HUDEP-2 (cell line): Measurements from ENCODE around the gene SPNS3.
A peak's percentile ranks its signal among the peaks of the same experiment; 100 is the strongest.

Experiments used
- DNase-seq, 76 experiments: peaks; one replicate each; lab custom pipeline; 2025; ENCODE audit not compliant: unreplicated experiment in 76 of 76; lab: John Stamatoyannopoulos, UW

The SPNS3 gene

DNA sequence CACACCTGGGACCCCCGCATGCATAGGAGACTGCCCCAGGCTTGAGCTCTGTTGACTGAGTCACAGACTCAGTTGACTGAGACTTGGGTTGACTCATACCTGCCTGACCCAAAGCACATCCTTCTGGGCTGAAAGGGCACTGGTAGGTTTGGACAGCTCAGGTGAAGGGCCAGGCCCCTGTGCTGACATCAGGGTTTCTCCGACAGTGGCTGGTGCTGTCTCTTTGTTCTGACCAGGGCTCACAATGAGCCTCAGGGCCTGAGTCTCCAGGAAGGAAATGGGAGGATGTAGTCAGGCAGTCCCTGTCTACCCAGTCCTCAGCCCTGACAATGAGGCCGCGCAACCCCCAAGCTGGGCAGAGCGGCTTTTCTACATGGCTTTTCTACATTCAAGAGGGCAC lies 71.4 kb downstream of the SPNS3 start:
- DNase-seq: no peak

DNA sequence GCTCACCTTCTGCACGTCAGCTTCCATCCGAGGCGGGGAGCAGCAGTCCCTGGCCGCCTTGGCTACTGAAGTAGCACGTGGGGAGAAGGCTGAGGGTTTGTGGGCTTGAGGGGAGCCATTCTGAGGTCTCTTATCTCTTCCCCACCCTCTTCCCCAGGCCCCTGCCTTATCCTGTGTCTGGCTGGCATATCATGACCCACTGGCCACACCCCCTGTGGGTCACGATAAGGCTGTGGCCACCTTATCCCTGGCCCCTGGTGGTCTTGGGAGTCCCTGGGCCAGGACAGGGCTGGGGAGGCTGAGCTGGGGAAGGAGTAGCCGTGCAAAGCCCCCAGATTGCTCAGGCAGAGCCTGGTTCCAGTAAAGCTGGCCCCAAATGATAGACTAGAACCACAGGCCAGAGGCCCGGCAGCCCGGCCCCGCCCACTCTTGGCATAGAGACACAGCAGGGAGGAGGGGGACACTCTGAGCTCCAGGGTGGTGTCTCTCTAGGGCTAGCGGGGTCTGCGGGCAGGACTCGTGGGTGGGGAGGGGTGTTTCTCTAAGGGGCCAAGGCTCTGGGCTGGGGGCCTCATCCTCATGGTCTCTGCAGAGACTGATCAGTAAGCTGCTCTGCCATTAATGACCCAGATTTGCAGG lies 72.6 kb downstream of the SPNS3 start:
- peak in 70 of 76 experiments; percentile 17 to 81 (median 56) for DNase-seq

DNA sequence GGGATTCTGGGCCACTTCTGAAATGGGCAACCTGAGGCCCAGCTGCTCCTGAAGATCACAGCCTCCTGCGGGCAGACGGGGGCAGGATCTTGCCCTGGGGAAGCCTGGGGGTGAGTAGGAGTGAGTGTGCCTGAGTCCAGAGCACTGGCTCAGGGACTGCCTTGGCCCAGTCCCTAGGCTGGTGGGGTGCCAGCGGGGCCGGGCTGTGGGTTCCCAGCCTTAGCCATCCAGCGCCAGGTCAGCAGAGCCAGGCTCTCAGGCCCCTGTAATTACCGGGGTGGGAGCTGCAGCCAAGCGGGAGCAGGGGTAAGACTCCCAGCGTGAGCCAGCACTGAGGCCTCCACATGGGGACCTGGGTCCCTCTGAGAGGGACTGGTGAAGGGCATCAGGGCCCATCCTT lies 73.2 kb downstream of the SPNS3 start:
- DNase-seq: no peak

DNA sequence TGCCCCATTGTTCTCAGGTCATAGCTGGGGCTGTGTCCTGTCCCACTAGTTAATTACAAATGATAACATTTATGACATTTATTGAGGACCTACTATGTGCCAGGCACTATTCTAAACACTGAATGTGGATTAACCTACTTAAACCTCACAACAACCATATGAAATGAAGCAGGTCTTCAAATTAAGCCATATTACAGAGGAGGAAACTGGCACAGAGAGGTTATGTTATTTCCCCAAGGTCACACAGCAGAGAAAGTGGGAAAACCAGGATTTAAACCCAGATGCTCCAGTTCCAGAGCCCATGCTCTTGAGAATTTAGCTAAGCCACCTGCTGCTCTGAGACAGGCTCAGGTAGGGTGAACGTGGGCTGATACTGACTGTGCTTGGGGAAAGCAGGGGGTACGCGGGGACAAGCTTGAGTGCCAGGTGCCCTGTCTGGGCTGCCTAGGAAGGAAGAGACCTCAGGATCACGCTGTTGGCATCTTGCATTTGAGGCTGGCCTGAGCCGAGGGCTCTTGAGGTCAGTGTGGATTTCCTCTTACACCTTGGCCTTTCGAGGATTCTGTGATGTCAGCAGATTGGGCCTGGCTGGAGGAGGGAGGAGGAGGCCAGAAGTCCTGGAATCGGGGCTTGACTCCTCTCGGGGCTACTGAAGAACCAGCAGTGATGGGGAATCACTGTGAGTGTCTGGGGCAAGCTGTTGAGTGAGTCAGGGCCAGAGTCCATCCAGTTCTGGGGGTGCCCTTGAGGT lies 73.8 kb downstream of the SPNS3 start:
- DNase-seq: no peak

DNA sequence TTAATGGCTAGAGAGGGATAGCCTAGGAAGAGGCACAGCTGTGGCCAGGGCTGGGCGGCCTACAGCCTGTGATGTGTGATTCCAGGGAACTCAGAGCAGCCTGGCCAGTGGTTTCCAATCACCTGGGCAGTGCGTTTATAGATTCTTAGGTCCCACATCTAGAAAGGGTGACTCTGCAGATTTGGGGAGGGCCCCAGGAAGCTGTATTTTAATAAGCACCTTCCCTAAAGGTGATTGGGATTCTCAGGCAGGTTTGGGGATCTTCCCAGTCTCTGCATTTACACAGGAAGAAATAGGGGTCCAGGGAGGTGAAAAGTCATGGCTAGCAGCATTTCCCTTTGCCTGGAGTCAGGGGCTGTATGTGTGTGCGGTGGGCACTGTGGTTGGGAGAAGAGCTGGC lies 74.5 kb downstream of the SPNS3 start:
- no peak for DNase-seq

DNA sequence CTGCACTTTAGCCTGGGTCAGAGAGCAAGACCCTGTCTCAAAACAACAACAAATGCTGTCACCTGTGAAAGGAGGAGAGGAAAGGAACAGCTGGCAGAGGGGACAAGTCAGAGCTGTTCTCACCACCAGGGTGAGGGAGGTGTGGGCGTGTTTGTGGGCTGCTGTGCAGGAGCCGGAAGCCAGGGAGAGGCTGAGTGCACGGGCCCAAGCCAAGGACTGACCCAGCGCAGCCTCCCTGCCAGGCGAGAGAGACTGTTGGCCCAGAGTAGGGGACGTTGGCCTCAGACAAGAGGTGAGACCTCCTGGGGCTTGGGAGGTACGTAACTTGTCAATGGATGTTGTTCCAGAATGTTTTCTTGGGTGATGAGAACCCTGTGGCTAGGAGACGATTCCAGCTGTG lies 75.7 kb downstream of the SPNS3 start:
- DNase-seq: peak in 11 of 76 experiments; percentile 6 to 51 (median 19)

DNA sequence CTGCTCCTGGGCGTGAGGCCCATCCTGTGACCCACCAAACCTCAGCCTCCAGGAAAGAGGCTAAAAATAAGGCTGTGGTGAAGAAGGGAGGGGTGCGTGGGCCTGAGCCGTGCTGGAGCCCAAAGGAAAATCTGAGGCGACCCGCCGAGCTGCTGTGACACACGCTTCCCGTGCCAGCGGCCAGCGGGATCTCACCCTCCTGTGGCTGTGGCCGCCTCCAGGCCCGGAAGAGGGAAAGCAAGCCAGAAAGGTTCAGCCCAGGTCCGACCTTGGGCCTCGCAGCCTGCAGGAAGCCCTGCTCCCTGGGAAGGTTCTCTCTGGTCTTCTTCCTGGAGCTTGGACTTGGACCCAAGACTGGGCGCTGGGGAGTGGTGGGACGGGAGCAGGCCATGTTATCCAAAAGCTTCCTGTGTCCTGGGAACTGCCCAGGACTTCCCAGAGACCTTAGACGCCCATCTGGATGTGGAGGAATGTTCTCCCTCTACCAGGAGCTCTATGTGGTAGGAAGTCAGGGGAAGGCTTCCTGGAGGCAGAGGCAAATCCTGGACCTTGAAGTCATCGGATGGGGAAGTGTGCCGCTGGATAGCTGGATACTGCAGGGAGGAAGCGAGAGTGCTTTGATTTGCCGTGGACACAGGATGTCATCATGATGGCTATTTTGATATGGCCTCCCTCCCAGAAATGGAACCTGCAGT lies 76.3 kb downstream of the SPNS3 start:
- DNase-seq: no peak

DNA sequence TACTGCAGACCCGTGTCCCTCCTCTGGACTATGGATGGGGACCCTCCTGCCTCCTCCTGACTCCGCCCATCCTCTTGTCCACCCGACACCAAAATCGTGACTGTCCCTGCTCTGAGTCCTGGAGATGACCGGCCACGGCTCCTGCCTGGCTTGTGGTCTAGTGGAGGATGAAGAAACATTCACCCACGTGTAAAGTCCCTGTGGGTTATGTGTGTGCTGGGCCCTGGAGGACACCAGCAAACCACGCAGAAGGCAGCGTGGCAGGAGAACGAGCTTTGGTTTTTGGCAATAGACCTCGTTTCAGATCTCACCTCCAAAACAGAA lies 76.8 kb downstream of the SPNS3 start:
- no peak for DNase-seq

DNA sequence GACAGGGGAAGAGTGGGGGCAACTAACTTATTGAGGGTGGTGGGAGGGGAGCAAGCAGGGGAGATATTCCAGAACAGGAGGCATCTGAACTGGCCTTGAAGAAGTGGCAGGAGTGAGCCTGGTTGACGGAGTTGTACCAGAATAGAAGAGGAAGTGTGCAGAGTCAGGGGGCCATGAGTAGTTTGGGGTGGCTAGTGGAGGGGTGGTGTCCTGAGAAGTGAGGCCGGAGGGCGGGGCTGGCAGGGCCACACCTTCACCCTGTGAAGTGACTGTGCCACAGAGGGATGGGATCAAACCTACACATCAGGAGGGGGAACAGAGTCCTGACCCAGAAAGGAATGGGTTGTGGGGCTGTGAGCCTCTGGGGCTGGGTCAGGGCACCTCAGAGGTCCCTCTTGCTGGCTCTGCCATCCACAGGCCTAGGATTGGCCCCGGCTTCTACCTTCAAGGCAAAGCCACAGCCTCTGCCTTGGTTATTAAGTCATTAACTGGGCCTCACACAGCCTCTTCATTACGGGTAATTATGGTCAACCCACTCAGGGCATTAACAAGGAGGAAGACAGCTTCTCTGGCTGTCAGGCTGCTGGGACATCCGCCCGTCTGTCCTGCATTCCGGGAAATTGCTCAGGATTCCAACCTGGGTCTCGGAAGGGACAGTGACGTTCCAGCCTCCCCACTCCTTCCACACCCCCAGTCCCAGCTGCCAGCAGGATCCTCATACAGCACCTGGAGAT lies 77.6 kb downstream of the SPNS3 start:
- no peak for DNase-seq

DNA sequence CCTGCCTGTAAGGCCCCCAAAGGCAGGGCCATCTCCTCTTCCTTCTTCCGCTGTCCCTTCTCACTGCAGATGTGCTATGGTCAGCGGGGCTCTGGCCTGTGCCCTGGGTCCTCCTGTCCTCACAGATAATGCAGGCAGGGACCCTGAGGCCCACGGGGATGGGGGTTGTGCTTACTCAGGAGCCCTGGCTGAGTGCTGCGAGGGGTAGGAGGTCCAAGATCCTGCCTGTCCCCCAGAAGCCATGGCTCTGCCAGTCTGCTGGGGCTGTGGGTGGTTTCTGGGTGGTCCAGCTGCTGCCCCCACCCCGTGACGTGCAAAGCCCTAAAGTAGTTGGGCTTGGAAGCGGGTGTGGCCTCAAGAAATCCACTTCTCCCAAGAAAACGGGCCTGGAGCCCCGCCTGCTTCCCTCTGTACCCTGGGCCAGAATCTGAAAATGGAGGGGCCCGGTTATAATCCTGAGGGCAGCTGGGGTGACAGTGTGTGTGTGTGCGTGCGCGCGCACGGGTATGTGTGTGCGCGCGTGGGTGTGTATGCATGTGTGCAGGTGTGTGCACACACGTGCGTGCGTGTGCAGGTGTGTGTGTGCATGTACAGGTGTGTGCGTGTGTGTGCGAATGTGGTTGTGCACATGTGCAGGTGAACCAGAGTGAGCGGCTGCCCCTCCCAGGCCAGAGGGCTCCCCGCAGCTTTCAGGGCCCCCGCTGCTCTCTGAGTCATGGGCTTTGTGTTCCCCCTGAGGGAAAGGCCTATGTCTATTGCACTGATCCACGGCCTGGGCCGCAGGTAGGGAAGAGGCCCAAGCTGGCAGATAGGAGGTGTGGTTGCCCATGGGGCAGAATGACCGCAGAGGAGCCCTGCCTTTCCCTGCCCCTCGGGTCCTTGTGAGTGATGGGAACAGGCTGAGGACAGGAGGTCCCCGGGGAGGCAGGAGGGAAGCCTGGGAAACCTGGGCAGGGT lies 78.7 kb downstream of the SPNS3 start:
- DNase-seq: no peak

DNA sequence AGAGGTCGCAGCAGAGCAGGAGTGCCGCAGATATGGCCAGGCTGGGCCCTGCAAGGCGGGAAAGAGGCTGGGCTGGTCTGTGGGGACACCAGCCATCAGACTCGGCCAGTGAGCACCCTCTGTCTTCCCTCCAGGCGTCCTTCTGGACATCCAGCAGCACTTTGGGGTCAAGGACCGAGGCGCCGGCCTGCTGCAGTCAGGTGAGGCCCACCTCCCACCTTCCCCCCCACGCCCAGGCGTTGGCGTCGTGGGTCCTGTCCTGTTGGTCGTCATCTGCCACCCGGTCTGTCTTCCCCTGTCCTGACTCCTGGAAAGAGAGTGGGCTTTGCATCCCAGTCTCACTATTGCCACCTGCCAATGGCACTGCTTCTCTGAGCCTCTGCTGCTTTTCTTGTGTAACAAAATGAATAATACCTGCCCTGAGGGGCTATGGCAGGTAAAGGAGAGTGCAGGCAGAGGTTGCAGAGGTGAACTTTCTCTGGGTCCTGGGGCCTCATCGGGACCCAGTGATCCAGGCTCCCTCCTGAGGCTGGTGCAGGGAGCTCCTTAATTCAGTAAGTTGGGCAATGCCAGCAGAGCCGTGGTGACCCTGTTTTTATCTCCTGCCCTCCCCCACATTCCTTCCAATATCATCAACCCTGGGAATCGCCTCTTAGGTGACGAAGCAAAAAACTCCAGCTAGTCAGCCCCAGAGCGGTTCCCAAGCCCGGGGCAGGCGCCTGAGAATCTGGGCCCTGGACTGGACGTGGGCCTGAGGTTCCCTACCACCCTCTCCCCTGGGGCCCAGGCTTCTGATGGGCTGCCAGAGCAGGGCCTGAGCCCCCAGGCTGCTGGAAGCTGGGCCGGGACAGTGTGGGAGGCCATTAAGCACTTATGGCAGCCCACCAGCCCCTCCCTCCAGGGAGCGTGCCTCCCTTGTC lies 79.6 kb downstream of the SPNS3 start:
- no peak for DNase-seq

DNA sequence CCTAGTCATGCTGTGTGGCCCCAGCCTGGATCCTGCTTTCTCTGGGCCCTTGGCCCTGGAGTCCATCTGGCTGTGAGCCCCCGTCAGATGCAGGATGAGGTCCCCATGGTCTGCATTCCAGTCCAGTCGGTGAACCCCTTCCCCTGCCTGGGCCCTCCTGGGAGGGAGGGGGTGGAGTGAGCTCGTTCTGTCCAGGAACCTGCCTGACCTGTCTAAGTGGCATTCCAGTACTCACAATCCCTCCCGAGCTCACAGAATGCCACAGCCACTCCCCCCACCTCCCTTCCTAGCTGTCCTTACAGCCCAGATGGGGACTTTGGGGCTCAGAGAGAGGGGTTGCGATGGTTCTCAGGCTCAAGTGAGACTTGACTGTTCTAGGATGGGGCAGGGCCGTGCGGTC lies 80.5 kb downstream of the SPNS3 start:
- DNase-seq: no peak

DNA sequence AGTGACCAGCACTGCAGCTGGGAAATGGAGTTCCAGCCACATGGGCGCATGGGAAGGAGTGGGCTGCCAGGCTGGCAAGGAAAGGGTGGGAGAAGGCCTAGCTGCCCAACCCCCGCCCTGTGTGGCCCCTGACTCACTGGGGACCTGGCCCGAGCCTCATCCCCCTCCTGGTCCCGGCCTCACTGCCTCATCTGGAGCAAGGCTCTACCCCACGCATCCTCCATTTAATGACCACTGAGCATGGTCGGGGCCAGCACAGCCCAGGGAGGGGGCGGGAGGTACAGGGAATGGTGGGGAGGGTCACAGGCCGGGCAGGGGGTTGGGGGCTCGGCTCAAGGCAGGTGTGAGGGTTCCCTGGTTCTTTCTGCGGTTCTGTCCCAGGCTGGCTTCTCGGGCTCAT lies 81.0 kb downstream of the SPNS3 start:
- no peak for DNase-seq

DNA sequence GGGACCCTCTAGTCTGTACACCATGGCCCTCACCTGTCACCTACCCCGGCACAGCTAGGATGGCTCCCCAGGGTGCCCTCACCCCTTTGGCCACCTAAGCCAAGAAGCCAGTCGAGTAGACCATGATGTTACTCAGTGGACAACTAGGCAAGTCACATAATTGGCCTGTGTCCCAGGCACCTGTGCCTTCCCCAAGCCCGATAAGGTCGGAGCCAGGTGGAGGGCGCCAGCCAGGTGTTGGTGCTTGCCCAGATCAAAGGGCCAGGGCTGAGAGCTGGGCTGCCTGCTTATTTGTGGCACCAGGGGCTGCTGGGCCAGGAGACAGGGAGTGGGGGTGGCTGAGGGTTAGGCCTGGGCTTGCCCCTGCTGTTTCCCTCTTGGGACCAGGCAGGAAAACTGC lies 81.8 kb downstream of the SPNS3 start:
- no peak for DNase-seq

DNA sequence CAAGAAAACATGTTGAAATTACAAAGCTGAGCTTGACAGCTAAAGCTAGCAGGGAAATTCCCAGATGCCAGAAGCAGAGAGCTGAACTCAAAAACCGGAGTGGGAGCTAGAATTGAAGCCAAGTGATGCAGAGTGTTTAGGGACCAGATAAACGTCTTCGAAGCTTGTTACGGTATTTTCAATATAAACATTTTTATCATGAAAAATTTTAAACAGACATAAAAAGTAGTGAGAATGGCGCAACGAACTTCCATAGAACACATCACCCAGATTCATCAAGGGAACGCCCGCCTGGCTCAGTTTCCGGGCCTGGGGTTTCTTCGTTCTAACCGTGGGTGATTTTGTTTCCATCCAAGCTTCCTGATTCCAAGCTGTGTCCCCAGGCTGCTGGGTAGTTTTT lies 83.0 kb downstream of the SPNS3 start:
- no peak for DNase-seq

DNA sequence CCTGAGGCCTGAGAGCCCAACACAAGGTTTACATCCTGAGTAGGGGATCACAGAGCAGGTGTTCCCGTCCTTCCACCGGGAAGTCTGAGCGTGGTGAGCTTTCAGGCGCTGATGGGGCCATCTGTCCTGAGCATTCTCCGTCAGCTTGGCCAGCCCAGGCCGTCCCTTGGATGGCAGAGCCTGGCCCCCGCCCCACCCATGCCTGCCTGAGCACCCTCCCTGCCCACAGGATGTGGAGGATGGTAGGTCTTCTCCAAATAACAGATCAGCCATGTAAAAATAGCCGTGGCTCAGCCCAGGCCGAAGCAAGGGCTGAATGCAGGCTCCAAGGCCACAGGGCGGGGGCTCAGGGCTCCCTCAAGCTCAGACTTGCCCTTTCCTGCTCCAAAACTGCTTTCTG lies 85.2 kb downstream of the SPNS3 start:
- no peak for DNase-seq

DNA sequence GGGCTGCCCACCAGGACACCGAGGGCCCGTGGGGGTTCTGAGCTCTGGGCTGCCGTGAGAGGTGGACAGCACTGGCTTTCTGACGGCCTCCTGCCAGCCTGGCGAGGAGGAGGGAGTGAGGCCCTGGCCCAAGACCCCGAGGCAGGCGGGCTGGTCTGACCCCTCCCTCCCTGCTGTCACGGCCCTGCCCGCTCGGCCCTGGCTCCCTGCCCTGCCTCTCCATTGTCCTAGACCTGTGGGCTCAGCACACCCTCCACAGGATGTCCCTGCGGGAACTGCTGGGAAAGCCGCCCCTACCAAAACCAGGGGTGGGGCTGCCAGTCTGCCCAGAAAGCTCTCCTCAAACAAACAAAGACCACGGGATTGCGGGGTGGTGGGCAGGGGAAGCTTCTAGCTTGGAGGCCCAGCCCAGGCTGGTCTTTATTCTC lies 85.6 kb downstream of the SPNS3 start:
- DNase-seq: no peak

DNA sequence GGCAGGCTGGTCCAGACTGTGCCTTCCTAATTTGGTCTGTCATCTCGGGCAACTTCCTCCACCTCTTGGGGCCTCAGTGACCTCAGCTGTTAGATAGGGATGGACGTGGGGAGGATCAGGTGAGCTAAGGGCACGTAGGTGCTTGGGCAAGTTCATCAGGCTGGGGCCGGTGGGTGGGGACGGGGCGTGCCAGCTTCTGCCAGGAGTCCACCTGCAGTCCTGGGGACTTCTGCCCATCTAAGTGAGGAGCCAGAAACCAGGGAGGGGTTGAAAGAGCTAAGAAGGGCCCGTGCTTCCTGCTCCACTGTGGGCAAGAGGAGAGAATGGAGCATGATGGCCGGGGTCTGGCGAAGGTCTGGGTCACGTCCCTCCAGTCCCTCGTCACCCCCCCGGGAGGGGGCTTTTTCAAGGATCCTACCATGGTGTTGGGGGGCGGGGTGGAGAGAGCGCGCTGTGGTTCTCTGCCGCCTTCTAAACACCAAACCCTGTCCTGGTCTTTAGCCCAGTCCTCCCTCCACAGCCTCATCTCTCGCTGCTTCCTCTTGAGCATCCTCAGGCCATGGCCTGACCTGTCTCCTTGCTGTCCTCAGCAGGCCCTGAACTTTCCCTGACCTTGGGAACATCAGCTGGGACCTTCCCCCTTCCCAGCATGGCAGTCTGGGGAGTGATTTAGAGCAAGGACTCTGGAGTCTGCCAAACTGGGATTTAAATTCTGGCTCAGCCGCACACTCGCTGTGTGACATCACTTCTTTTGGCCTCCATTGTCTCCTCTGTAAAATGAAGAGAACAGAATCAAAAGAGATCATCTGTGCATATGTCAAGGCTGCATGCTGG lies 86.5 kb downstream of the SPNS3 start:
- no peak for DNase-seq
